Endodermal cell (in vitro differentiated cells): ENCODE data around the gene MRGPRX3. TPM values are rescaled to one million over a fixed set of nuclear protein-coding genes. Genes with fewer than 3 reads are reported as not detected.
A peak's percentile ranks its signal among the peaks of the same experiment; 100 is the strongest.

Source experiments
- DNase-seq: peaks from one replicate; pipeline ENCODE4 v3.0.0-alpha.2; 2017
- H3K27ac ChIP-seq: 2 replicates; pipeline ENCODE4 v1.5.1; 2013; ENCODE audit warnings: mild to moderate bottlenecking, low read depth, low read length, moderate library complexity
- H3K27me3 ChIP-seq: 2 replicates; pipeline ENCODE4 v1.6.1; 2013; ENCODE audit warnings: mild to moderate bottlenecking, low read length, moderate library complexity; ENCODE audit not compliant: insufficient read depth, control insufficient read depth, poor library complexity, severe bottlenecking
- H3K36me3 ChIP-seq: 2 replicates; pipeline ENCODE4 v1.7.0; 2013; ENCODE audit warnings: mild to moderate bottlenecking, low read length, moderate library complexity; ENCODE audit not compliant: control insufficient read depth, insufficient read depth
- H3K4me1 ChIP-seq: one replicate; pipeline ENCODE4 v1.7.0; 2013; ENCODE audit warnings: low read length; ENCODE audit not compliant: control insufficient read depth, insufficient read depth
- H3K4me3 ChIP-seq: 2 replicates; pipeline ENCODE4 v1.5.1; 2013; ENCODE audit warnings: mild to moderate bottlenecking, low read length, moderate library complexity
- H3K9ac ChIP-seq: 2 replicates; pipeline ENCODE4 v1.6.1; 2013; ENCODE audit warnings: mild to moderate bottlenecking, low read length, moderate library complexity; ENCODE audit not compliant: poor library complexity, severe bottlenecking; ENCODE audit errors: extremely low read depth
- H3K9me3 ChIP-seq: 2 replicates; pipeline ENCODE4 v1.6.1; 2013; ENCODE audit warnings: mild to moderate bottlenecking, low read length, moderate library complexity; ENCODE audit not compliant: control insufficient read depth
- H3K27ac Mint-ChIP-seq: 2 replicates; pipeline ENCODE4 v1.8.0; 2020; ENCODE audit warnings: mixed read lengths
- H3K27me3 Mint-ChIP-seq: 2 replicates; pipeline ENCODE4 v1.8.0; 2021; ENCODE audit warnings: mild to moderate bottlenecking, mixed read lengths; ENCODE audit not compliant: insufficient read depth
- H3K36me3 Mint-ChIP-seq: 2 replicates; pipeline ENCODE4 v1.8.0; 2020; ENCODE audit warnings: low read depth, mixed read lengths
- H3K4me1 Mint-ChIP-seq: 2 replicates; pipeline ENCODE4 v1.8.0; 2020; ENCODE audit warnings: mixed read lengths
- H3K4me3 Mint-ChIP-seq: 2 replicates; pipeline ENCODE4 v1.8.0; 2020; ENCODE audit warnings: mild to moderate bottlenecking, moderate library complexity, mixed read lengths
- H3K9me3 Mint-ChIP-seq: 2 replicates; pipeline ENCODE4 v1.8.0; 2020; ENCODE audit warnings: mild to moderate bottlenecking, mixed read lengths
- CTCF ChIP-seq: fragments of 200-600 bp; sonication (generic); conservative IDR thresholded peaks from 2 replicates; pipeline ENCODE4 v1.5.0; 2021; ENCODE audit warnings: antibody characterized with exemption, mild to moderate bottlenecking
- WGBS, 2 experiments: methylation state at CpG; one replicate each; pipeline versions ENCODE4 v1.1.5 to v1.1.7; 2013; ENCODE audit warnings: missing lambda C conversion rate in 2 of 2, mixed read lengths in 1 of 2; ENCODE audit not compliant: insufficient coverage in 1 of 2, insufficient read length in 1 of 2; 5-methylcytosine and 5-hydroxymethylcytosine counted together
- total RNA-seq, 2 donors: library from RNA; stranded (reverse); fragmentation: NEBNext Ultra II Directional in 1 of 2; extraction: Animal tissue kit (Norgen Biotek cat#: 25700) in 1 of 2; gene quantifications; 2 replicates in 1 of 2; 3 replicates in 1 of 2; pipeline ENCODE4 v1.2.1, GENCODE V29; 2021

The MRGPRX3 gene
- total RNA-seq, 2 donors from 2014 or later, result not detected

GRCh38 chr11:18105086-18105801, 27.1 kb upstream of the MRGPRX3 start:
- H3K4me1 ChIP-seq, result no peaks in the 10 kb centered on the region
- peak overlapping the region; percentile 78 for H3K27ac Mint-ChIP-seq
- H3K36me3 Mint-ChIP-seq, result peaks cover 28% of the 10 kb centered on the region
- H3K4me1 Mint-ChIP-seq, result peaks cover 8% of the 10 kb centered on the region
- no peaks in the 10 kb centered on the region for H3K9me3 Mint-ChIP-seq
- TF ChIP-seq CTCF, result no peak
- peaks cover 32% of the 10 kb centered on the region for H3K36me3 ChIP-seq
- peak overlapping the region; percentile 98 for H3K4me3 ChIP-seq
- peaks cover 9% of the 10 kb centered on the region for H3K27me3 ChIP-seq
- peak overlapping the region; percentile 88 for H3K4me3 Mint-ChIP-seq
- H3K27ac ChIP-seq, result no peak overlapping the region
- peaks cover 9% of the 10 kb centered on the region for H3K27me3 Mint-ChIP-seq
- no peaks in the 10 kb centered on the region for H3K9me3 ChIP-seq
- DNase-seq, result no peak
- H3K9ac ChIP-seq, result peak overlapping the region; percentile 76
- WGBS, 2 experiments, result 28 to 54% methylated on average over 9 to 28 of the region's 29 CpGs

GRCh38 chr11:18105802-18106574, 26.4 kb upstream of the MRGPRX3 start, which contains the start of gene SAAL1:
TSS of gene SAAL1 (minus strand) at chr11:18106082. CDS start at chr11:18106041, 41 bp downstream.
- Mint-ChIP-seq H3K9me3 (no peaks in the 10 kb centered on the region), H3K27ac (peak within 1 kb of the TSS; percentile 78)
- TF ChIP-seq CTCF, result peak; percentile 95

GRCh38 chr11:18106688-18107087, 25.7 kb upstream of the MRGPRX3 start:
- 93 to 95% methylated on average over 7 to 9 of the region's 9 CpGs for WGBS, 2 experiments
- peaks cover 17% of the 10 kb centered on the region for H3K27me3 ChIP-seq
- TF ChIP-seq CTCF, result no peak

More at GRCh38 chr11:18105802-18106574, 26.4 kb upstream of the MRGPRX3 start, which contains the start of gene SAAL1:
- peaks cover 21% of the 10 kb centered on the region for H3K36me3 Mint-ChIP-seq
- Histone ChIP-seq H3K36me3 (peaks cover 24% of the 10 kb centered on the region), H3K27ac (no peak within 1 kb of the TSS), H3K4me1 (no peaks in the 10 kb centered on the region), H3K27me3 (peaks cover 16% of the 10 kb centered on the region), H3K9ac (peak within 1 kb of the TSS; percentile 76), H3K4me3 (peak within 1 kb of the TSS; percentile 98), H3K9me3 (no peaks in the 10 kb centered on the region)
- peaks cover 8% of the 10 kb centered on the region for H3K4me1 Mint-ChIP-seq
- DNase-seq, result peak; percentile 96
- H3K27me3 Mint-ChIP-seq, result peaks cover 12% of the 10 kb centered on the region
- H3K4me3 Mint-ChIP-seq, result peak within 1 kb of the TSS; percentile 88
- 8 to 93% methylated on average over 3 to 48 of the region's 48 CpGs for WGBS, 2 experiments

More at GRCh38 chr11:18106688-18107087, 25.7 kb upstream of the MRGPRX3 start:
- DNase-seq, result no peak
- Mint-ChIP-seq H3K27me3 (peaks cover 14% of the 10 kb centered on the region), H3K36me3 (peaks cover 14% of the 10 kb centered on the region), H3K4me3 (no peak overlapping the region), H3K9me3 (no peaks in the 10 kb centered on the region), H3K27ac (no peak overlapping the region), H3K4me1 (peaks cover 8% of the 10 kb centered on the region)
- Histone ChIP-seq H3K27ac (no peak overlapping the region), H3K9me3 (no peaks in the 10 kb centered on the region), H3K4me3 (no peak overlapping the region), H3K9ac (no peak overlapping the region), H3K4me1 (no peaks in the 10 kb centered on the region), H3K36me3 (peaks cover 19% of the 10 kb centered on the region)
